ENCODE data around the gene NRN1. TPM values are rescaled to one million over a fixed set of nuclear protein-coding genes. Genes with fewer than 3 reads are reported as not detected.

Gene NRN1
- polyA plus RNA-seq, 1 of the 3 experiments (the other 2 are of a cell fraction), result 8.9 TPM

DNA sequence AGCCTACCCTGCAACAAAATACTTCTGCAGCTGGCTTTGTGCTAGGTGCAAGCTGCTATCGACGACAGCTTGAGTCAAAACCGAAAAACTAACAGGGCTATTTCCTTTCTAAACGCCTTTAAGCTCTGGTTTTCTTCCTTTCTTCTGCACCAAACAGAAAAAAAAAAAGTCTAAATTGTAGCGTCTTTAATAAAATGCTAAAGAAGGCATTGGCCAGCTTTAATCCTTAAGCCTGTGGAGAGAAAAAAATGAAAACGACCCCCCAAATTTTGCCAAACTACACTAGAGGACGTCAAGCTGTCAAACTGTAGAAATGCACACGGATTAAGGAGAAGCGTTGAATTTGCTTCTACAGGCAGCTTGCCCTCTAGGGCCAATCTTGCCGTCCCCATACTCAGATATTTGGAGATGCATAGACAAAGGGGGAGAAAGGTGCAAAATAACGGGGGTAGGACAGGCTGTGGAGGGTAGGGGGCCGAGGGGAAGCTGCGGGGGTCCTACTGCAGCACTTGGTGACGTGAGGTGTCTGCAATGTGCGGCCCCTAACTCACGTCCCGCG is 1.4 kb upstream of the NRN1 start (continued):
- TF ChIP-seq, protein P1, sequence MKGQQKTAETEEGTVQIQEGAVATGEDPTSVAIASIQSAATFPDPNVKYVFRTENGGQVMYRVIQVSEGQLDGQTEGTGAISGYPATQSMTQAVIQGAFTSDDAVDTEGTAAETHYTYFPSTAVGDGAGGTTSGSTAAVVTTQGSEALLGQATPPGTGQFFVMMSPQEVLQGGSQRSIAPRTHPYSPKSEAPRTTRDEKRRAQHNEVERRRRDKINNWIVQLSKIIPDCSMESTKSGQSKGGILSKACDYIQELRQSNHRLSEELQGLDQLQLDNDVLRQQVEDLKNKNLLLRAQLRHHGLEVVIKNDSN (IDR thresholded peaks at IDR 0.05; ENCODE audit: borderline replicate concordance, low read depth), result no peak

DNA sequence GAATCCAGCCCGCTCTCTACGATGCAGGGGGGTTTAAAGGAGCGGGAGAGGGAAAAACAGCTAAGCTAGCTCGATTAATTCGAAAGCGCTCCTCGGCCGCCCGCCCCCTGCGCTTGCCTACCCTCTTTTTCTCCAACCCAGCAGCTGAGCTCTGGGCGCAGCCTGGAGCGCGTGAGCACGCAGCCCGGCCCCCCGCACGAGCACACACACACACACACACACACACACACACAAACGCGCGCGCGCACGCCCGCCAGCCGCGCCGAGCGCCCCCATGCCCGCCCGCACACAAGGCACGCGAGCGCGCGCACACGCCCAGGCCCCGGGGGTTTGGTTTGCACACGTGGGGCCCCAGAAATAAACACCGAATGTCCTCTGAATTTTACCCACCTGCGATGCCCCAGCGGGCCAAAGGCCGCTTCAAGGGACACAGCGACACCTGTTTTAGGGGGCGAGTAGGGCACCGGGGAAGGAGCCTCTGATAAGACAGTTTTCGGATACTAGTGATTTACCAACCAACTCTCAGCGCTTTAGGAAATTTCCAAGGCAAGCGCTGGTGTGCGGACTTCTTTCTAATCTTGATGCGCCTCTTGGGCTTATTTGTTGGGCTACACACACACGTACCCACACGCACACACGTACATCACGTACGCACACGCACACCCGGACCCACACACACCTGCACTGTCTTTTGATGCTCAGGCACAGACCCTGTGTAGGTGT is 802 bp upstream of the NRN1 start:
- H3K4me1 ChIP-seq (ENCODE audit: control insufficient read depth in 1 of 2, insufficient read depth in 2 of 2, low read depth in 1 of 2, low read length in 1 of 2), result peaks cover 3 to 6% of the 10 kb centered on the region in 2 experiments; a peak in 2 of 4 replicates
- CTCF ChIA-PET, result interaction anchor here (0.7 to 1.5 kb wide), 6 partner anchors 10 to 866 kb away, joined by 3 to 5 read pairs (median 3); no protein-coding TSS in a partner anchor
- H3K27ac ChIP-seq (ENCODE audit: low read depth in 2 of 2, low read length in 1 of 2), result peak overlapping the region; percentile 36 to 70; a peak in 3 of 4 replicates
- no peaks in the 10 kb centered on the region for H4K20me1 ChIP-seq (ENCODE audit: insufficient read depth)
- no peaks in the 10 kb centered on the region for H3K9me2 ChIP-seq
- H3K4me3 ChIP-seq (ENCODE audit: low read depth in 2 of 2, low read length in 1 of 2), result peak overlapping the region; percentile 56 to 64
- H3K9ac ChIP-seq, result peak overlapping the region; percentile 36
- DNase-seq, result peak; percentile 68
- H2AFZ ChIP-seq (ENCODE audit: low read depth), result peak overlapping the region; percentile 87
- TF ChIP-seq SIN3A (IDR thresholded peaks at IDR 0.05; ENCODE audit: borderline replicate concordance, low read depth, low read length) (0 out of 2 replicates have a peak, but pooled peaks have one; percentile 19), FOXM1 (IDR thresholded peaks at IDR 0.05; ENCODE audit: low read depth) (no peak), MXI1 (IDR thresholded peaks at IDR 0.05; ENCODE audit: low read depth, low read length) (peak; percentile 75), FOXJ3 (CRISPR knock-in tag; IDR thresholded peaks at IDR 0.05) (no peak), RAD21 (IDR thresholded peaks at IDR 0.05; ENCODE audit: low read length) (peak; percentile 30)
- TF ChIP-seq, protein P2, sequence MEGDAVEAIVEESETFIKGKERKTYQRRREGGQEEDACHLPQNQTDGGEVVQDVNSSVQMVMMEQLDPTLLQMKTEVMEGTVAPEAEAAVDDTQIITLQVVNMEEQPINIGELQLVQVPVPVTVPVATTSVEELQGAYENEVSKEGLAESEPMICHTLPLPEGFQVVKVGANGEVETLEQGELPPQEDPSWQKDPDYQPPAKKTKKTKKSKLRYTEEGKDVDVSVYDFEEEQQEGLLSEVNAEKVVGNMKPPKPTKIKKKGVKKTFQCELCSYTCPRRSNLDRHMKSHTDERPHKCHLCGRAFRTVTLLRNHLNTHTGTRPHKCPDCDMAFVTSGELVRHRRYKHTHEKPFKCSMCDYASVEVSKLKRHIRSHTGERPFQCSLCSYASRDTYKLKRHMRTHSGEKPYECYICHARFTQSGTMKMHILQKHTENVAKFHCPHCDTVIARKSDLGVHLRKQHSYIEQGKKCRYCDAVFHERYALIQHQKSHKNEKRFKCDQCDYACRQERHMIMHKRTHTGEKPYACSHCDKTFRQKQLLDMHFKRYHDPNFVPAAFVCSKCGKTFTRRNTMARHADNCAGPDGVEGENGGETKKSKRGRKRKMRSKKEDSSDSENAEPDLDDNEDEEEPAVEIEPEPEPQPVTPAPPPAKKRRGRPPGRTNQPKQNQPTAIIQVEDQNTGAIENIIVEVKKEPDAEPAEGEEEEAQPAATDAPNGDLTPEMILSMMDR (IDR thresholded peaks at IDR 0.05), result peak; percentile 45
- TF ChIP-seq, protein P3, sequence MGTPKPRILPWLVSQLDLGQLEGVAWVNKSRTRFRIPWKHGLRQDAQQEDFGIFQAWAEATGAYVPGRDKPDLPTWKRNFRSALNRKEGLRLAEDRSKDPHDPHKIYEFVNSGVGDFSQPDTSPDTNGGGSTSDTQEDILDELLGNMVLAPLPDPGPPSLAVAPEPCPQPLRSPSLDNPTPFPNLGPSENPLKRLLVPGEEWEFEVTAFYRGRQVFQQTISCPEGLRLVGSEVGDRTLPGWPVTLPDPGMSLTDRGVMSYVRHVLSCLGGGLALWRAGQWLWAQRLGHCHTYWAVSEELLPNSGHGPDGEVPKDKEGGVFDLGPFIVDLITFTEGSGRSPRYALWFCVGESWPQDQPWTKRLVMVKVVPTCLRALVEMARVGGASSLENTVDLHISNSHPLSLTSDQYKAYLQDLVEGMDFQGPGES (IDR thresholded peaks at IDR 0.05; ENCODE audit: low read depth, low read length), result no peak
- TF ChIP-seq, protein P4, sequence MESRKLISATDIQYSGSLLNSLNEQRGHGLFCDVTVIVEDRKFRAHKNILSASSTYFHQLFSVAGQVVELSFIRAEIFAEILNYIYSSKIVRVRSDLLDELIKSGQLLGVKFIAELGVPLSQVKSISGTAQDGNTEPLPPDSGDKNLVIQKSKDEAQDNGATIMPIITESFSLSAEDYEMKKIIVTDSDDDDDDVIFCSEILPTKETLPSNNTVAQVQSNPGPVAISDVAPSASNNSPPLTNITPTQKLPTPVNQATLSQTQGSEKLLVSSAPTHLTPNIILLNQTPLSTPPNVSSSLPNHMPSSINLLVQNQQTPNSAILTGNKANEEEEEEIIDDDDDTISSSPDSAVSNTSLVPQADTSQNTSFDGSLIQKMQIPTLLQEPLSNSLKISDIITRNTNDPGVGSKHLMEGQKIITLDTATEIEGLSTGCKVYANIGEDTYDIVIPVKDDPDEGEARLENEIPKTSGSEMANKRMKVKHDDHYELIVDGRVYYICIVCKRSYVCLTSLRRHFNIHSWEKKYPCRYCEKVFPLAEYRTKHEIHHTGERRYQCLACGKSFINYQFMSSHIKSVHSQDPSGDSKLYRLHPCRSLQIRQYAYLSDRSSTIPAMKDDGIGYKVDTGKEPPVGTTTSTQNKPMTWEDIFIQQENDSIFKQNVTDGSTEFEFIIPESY (IDR thresholded peaks at IDR 0.05; ENCODE audit: borderline replicate concordance, low read depth), result no peak
- H3K27me3 ChIP-seq (ENCODE audit: insufficient read depth), result peaks cover 76% of the 10 kb centered on the region
- no peaks in the 10 kb centered on the region for H3K79me2 ChIP-seq (ENCODE audit: insufficient read depth)
- POLR2A ChIA-PET, result interaction anchor here (0.6 to 1.0 kb wide), 3 partner anchors 11 to 520 kb away, joined by 3 to 4 read pairs (median 3); no protein-coding TSS in a partner anchor
- H3F3A ChIP-seq (replicated peaks; ENCODE audit: insufficient read depth), result peaks cover 7% of the 10 kb centered on the region
- H3K9me3 ChIP-seq, result no peaks in the 10 kb centered on the region
- H3K36me3 ChIP-seq (replicated peaks in 1 of 2; ENCODE audit: control insufficient read depth in 1 of 2, insufficient read depth in 2 of 2, low read length in 1 of 2), result no peaks in the 10 kb centered on the region
- 5% methylated on average over 29 of the region's 57 CpGs for WGBS (ENCODE audit: low lambda C conversion rate)
- H3K4me2 ChIP-seq, result peak overlapping the region; percentile 71

Measured in SK-N-SH (cell line).